GM21423 (cell line): ENCODE results near the gene DNM3.

ENCODE experiments used
- ATAC-seq: cut with Tn5 transposase; IDR thresholded peaks from one replicate; pipeline ENCODE4 v1.9.1; 2021; ENCODE audit warnings: mild to moderate bottlenecking, moderate library complexity; ENCODE audit not compliant: unreplicated experiment

Gene DNM3

GRCh38 chr1:172163498-172164215 lies 322.4 kb downstream of the DNM3 start:
- no peak for ATAC-seq

- no peak for ATAC-seq
These were observed 324.1 kb downstream of the DNM3 start for GRCh38 chr1:172165403-172165802.

DNA sequence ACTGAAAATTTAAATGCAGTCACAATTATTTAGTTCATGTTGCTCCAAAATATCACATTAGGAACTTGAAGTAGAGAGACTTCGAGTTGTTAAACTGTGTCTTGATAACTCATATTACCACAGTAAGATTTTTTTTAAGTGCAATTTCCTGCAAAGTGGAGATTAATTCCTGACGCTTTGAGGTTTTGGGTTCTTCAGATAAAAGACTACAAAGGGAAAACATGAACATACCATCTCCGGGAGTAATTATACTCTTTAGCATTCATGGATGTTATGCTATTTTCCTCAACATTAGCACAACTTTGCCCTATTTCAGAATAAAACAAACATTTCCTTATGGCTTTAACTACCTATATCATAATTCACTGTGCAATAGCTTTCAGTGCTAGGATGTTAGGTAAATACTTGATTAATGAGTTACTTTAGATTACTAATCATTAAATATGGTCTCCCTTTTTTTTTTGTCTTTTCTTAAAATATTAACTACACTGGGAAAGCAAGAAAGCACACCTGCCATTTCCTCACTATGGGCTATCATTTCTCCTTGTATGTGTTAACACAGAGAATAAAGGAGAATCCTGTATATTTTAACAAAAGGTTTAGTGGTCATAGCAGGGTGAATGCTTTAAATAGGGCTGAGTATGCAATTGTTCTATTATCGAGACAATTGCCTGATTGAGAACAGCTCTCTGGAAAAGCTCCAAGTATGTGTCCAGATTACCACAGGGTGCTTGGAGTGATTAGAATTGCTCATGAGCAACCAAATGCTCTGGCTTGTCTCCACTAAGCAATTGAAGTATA lies 326.7 kb downstream of the DNM3 start:
- no peak for ATAC-seq

DNA sequence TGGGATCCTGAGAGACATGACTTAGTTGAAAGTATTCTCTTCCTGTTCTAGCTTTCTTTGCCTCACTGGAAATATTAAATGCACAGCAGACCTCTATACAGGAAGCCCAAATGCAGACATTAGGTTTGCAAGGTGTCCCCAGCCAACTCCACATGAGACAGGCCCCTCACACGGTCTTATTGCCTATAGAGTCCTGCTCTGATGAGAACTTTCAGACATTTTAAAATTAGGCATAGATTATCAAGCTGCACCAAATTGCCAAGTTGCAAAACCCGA lies 327.2 kb downstream of the DNM3 start:
- no peak for ATAC-seq

GRCh38 chr1:172169836-172170235 lies 328.5 kb downstream of the DNM3 start:
- no peak for ATAC-seq

- no peak for ATAC-seq
These were observed 331.1 kb downstream of the DNM3 start for GRCh38 chr1:172172352-172172831.

GRCh38 chr1:172176206-172176605 lies 334.9 kb downstream of the DNM3 start:
- ATAC-seq = no peak

DNA sequence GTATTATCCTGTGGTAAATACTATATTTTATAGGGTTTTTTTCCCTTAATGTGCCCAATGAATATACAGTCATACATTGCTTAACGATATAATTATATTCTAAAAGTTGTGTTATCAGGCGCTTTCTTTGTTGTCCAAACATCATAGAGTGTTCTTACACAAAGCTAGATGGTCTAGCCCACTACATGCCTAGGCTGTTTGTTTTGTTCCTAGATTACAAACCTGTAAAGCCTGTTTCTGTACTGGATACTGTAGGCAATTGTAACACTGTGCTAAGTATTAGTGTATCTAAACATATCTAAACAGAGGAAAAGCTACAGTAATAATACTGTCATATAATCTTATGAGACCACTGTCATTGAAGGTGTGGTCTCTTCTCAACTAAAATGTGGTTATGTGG lies 336.6 kb downstream of the DNM3 start:
- no peak for ATAC-seq

- no peak for ATAC-seq
These were observed 337.6 kb downstream of the DNM3 start for GRCh38 chr1:172178886-172179285.

GRCh38 chr1:172179918-172180317 lies 338.6 kb downstream of the DNM3 start:
- no peak for ATAC-seq

- ATAC-seq = peak; percentile 63
These were observed 339.4 kb downstream of the DNM3 start for GRCh38 chr1:172180501-172181285.

DNA sequence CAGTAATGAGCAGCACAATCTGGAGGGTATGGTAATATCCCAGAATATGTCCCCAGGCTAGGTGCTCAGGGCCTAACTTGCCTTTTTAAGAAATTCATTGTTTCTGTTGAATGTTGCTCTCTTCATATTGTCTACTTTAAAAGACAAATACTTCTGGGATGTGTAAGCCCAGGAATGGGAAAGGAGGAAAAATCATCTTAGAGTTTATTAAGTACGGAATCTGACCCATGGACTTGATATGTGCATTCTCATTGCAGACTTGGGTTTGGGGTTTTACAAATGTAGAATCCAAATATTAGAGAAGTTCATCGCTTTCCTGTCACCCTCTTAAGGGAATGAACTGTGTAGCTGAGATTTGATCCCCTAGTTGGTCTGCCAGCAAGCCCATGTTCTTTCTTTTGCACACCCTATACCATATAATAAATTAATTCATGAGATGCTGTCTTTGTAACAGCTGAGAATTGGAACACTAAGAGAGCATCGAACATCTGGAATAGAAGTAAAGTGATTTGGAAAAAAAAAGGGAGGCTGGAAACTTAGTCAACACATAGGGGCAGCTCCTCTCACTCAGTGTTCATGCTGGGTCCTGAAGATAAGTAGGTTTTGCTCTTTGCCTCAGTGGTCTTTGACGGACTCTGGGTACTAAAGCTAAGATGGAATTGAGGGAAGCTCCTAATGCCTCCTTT lies 343.4 kb downstream of the DNM3 start:
- ATAC-seq = no peak

DNA sequence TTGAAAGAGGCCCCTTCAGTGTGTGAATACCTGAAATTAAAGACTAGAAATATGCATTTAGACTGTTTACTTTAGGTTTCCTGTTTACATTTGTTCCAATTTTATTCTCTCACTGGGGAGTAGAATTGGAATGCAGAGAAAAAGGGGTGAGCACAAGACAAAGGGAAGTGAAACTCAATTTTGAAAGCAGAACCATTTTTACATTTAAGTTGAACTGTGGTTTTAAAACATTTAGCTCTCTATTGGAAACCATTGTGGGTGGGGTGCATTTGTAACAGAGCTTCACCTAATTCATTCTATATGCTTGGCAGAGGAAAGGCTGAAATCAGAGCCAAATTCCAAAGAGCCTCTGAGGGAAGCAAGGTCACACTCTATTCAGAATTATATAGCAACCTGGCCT lies 343.9 kb downstream of the DNM3 start:
- ATAC-seq = peak; percentile 56

DNA sequence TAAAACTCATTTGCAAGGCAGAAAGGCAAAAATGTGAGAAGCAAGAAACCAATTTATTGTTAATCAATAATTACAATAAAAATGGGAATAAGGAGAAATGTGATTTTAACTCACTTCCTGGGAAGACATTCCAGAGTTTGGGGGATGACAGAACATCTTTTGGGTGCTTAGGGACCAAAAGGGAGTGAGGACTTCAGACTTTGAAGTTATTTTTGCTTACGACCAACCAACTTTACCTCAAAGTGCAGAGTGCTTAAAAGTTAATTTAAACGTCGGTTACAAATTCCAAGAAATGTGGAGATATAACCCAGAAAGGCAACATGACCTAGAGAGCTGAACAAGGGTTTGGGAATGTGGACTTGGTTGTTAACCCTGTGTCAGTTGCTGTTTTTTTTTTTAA lies 344.7 kb downstream of the DNM3 start:
- ATAC-seq = no peak

GRCh38 chr1:172201572-172201971 lies 360.3 kb downstream of the DNM3 start:
- ATAC-seq = no peak

GRCh38 chr1:172203135-172203823 lies 362.0 kb downstream of the DNM3 start:
- no peak for ATAC-seq

DNA sequence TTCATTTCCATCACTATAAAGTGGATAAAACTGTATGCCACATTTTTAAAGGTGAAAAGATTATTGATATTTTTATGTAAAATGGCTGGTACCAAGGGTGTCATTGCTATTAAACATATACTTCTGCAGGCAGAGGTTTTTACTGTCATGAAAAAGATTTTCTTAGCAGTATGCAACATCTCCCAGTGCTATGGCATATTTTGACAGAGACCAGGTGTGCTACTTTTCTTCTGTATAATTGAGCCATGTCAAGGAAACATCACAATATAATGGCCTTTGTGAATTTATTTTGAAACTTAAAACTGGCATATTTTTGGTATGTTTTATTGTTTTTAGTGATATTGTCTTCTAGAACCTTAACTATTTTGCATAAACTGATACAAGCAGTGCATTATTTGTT lies 362.6 kb downstream of the DNM3 start:
- no peak for ATAC-seq

DNA sequence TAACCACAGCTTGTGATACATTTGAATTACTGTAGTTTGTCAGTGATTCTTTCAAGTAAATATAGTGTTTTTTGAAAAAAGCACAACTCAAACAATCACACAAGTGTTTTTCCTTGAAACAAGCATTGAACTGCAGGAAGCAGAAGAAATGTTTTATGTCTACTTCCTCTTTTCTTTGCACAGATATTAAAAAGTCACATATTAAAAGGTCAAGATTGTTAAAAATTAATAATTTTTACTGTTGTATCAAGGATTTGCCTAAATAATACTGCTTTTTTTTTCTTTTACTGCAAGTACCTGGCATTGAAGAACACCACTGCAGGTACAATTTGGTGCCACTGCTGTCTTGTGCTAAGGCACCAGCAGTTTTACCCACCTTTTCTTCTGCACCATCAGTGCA lies 365.0 kb downstream of the DNM3 start:
- no peak for ATAC-seq

GRCh38 chr1:172208635-172209034 lies 367.3 kb downstream of the DNM3 start:
- no peak for ATAC-seq

DNA sequence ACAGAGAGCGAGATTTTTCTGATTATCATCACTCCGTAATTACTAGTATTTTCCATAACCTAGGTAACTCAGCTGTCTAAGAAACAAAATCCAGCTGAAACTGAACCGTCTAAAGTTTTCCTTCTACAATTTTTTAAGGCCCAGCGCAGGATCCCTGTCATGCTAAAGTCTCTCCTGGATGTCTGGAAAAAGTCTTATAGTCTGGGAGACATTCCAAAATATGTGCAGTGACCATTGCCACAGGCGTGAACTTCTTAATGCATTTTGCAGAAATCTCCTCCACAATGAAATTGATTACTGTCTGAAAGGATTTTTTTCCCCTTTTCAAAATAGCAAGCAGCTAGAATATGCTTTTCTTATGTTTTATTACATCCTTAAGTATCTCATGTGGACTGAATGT lies 369.9 kb downstream of the DNM3 start:
- ATAC-seq = no peak

DNA sequence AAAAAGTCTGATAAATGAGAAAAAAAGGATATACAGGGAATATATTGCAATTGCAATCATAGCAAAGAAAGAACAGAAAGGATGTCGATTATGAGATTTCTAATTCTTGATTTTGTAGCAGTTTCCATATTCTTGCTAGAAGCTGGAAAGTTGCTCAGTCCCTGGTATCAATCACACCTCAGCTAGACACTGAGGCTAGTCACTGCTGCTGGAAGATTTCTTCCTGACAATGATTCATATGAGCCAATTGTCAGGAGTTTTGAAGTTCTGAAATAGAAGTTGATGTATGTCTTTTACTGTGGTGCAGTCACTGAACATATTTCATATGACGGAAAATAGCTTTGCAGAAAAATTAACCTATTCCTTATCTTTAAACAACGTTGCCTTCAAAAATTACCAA lies 370.8 kb downstream of the DNM3 start:
- no peak for ATAC-seq
